GM12878 (cell line): Measurements from ENCODE around the gene ZNF302. TPM values are rescaled to one million over a fixed set of nuclear protein-coding genes. Genes with fewer than 3 reads are reported as not detected.

Experiments used
- CHD4 ChIP-seq: fragments of 200-600 bp; sonication (generic); IDR thresholded peaks from 2 replicates; pipeline ENCODE4 v1.6.1; 2016; ENCODE audit warnings: mild to moderate bottlenecking
- CREM ChIP-seq: IDR thresholded peaks from 2 replicates; pipeline ENCODE4 v1.6.1; 2014; ENCODE audit warnings: antibody characterized with exemption, low read depth
- FOXM1 ChIP-seq: IDR thresholded peaks from 2 replicates; pipeline ENCODE4 v1.6.1; 2012; ENCODE audit warnings: low read depth, mild to moderate bottlenecking, inconsistent platforms, low read length, moderate library complexity
- NR2C1 ChIP-seq: fragments of 450-650 bp; IDR thresholded peaks from 2 replicates; pipeline ENCODE4 v1.6.1; 2017; ENCODE audit warnings: antibody characterized with exemption, mild to moderate bottlenecking, moderate library complexity
- NR2C2 ChIP-seq: IDR thresholded peaks from 2 replicates; pipeline ENCODE4 v1.6.1; 2011; ENCODE audit warnings: borderline replicate concordance, low read depth; ENCODE audit not compliant: control insufficient read depth, insufficient read length
- PAX8 ChIP-seq: fragments of 450-650 bp; IDR thresholded peaks from 2 replicates; pipeline ENCODE4 v1.6.1; 2017; ENCODE audit warnings: mild to moderate bottlenecking, moderate library complexity
- TCF7 ChIP-seq: IDR thresholded peaks from 2 replicates; pipeline ENCODE4 v1.6.1; 2014; ENCODE audit warnings: antibody characterized with exemption, borderline replicate concordance
- ZNF622 ChIP-seq: fragments of 450-650 bp; IDR thresholded peaks from 2 replicates; pipeline ENCODE4 v1.6.1; 2017; ENCODE audit warnings: mild to moderate bottlenecking, inconsistent platforms
- polyA plus RNA-seq, 11 experiments: library from polyadenylated mRNA; depleted of rRNA in 4 of 11; unstranded in 6 of 11; stranded (reverse) in 5 of 11; fragments of >200 nt; fragmentation: Nextera tagmentation in 4 of 11; fragmentation: Illumina TruSeq in 1 of 11; extraction: Ambion mirVana in 4 of 11; extraction: Trizol in 1 of 11; gene quantifications; 1 replicate in 1 of 11; 2 replicates in 10 of 11; pipeline versions ENCODE4 v1.2.1 to v1.2.3, GENCODE V29; 2011 to 2016; ENCODE audit warnings: inconsistent platforms in 2 of 11, missing spikeins in 2 of 11, low read depth in 1 of 11
- total RNA-seq, 4 experiments: library from RNA; depleted of rRNA in 3 of 4; stranded (reverse); fragments of >200 nt in 3 of 4; fragmentation: Illumina TruSeq in 1 of 4; extraction: Trizol in 1 of 4; gene quantifications; 2 replicates each; pipeline versions ENCODE4 v1.2.1 to v1.2.3, GENCODE V29; 2013 to 2021
- TF ChIP-seq, protein P1 (sequence below): fragments of 450-650 bp; IDR thresholded peaks from 2 replicates; pipeline ENCODE4 v1.6.1; 2017; ENCODE audit warnings: mild to moderate bottlenecking, moderate library complexity
- TF ChIP-seq, protein P2 (sequence below): fragments of 450-650 bp; IDR thresholded peaks from 2 replicates; pipeline ENCODE4 v1.6.1; 2017; ENCODE audit warnings: mild to moderate bottlenecking
- TF ChIP-seq, protein P3 (sequence below): IDR thresholded peaks from 2 replicates; pipeline ENCODE4 v1.6.1; 2012; ENCODE audit warnings: mild to moderate bottlenecking, low read depth, low read length
- TF ChIP-seq, protein P4 (sequence below): fragments of 450-650 bp; formaldehyde crosslinking; IDR thresholded peaks from 2 replicates; pipeline ENCODE4 v1.4.0; 2020; ENCODE audit warnings: mild to moderate bottlenecking, moderate library complexity

ZNF302 gene
- total and polyA plus RNA-seq, 10 of the 15 experiments (the other 5 are each of a cell fraction or from before 2014, with no cell fraction given), result 8.4 to 35.4 (median 19.7) TPM

DNA sequence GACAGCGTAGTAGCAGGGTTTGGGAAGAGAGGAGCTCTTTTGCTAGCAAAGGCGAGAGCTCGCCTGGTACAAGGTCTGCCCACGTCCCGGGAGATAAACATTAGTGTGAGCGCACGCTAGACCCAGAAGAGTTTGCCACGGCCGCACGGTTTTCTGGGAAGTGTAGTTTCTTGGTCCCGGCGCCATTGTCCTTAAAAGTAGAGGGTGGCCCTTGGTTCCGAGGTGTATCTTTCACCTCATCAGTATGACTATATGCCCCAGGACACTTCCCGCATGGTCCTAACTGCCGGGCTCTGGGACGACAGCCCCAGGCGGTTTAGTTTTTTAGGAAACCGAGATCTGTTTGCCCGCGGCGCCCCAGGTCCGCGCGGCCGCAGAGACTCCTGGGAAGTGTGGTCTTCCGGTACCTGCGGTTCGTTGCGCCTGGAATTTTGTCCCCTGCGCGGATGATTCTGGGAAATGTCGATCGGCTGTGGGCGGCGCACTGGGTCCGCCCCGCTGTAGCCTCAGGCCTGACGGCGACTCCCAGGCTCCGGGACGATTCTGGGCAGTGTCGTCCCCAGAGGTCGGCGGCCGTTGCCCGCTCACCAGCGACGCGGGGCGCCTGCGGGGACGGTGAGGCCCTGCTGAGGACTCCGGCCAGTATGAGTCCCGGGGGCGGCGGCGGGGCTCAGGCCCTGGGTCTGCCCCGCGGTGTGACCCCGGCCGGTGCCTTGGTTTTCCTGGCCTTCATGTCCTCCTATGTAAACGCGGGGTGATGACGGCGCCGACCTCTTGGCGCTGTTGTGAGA is 56.5 kb downstream of the ZNF302 start, which contains the start of gene ZNF181 (continued):
- TF ChIP-seq, protein P1, sequence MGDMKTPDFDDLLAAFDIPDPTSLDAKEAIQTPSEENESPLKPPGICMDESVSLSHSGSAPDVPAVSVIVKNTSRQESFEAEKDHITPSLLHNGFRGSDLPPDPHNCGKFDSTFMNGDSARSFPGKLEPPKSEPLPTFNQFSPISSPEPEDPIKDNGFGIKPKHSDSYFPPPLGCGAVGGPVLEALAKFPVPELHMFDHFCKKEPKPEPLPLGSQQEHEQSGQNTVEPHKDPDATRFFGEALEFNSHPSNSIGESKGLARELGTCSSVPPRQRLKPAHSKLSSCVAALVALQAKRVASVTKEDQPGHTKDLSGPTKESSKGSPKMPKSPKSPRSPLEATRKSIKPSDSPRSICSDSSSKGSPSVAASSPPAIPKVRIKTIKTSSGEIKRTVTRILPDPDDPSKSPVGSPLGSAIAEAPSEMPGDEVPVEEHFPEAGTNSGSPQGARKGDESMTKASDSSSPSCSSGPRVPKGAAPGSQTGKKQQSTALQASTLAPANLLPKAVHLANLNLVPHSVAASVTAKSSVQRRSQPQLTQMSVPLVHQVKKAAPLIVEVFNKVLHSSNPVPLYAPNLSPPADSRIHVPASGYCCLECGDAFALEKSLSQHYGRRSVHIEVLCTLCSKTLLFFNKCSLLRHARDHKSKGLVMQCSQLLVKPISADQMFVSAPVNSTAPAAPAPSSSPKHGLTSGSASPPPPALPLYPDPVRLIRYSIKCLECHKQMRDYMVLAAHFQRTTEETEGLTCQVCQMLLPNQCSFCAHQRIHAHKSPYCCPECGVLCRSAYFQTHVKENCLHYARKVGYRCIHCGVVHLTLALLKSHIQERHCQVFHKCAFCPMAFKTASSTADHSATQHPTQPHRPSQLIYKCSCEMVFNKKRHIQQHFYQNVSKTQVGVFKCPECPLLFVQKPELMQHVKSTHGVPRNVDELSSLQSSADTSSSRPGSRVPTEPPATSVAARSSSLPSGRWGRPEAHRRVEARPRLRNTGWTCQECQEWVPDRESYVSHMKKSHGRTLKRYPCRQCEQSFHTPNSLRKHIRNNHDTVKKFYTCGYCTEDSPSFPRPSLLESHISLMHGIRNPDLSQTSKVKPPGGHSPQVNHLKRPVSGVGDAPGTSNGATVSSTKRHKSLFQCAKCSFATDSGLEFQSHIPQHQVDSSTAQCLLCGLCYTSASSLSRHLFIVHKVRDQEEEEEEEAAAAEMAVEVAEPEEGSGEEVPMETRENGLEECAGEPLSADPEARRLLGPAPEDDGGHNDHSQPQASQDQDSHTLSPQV, result no peak
- no peak for TF ChIP-seq CHD4
- peak; percentile 86 for TF ChIP-seq NR2C1
- no peak for TF ChIP-seq PAX8
- TF ChIP-seq, protein P2, sequence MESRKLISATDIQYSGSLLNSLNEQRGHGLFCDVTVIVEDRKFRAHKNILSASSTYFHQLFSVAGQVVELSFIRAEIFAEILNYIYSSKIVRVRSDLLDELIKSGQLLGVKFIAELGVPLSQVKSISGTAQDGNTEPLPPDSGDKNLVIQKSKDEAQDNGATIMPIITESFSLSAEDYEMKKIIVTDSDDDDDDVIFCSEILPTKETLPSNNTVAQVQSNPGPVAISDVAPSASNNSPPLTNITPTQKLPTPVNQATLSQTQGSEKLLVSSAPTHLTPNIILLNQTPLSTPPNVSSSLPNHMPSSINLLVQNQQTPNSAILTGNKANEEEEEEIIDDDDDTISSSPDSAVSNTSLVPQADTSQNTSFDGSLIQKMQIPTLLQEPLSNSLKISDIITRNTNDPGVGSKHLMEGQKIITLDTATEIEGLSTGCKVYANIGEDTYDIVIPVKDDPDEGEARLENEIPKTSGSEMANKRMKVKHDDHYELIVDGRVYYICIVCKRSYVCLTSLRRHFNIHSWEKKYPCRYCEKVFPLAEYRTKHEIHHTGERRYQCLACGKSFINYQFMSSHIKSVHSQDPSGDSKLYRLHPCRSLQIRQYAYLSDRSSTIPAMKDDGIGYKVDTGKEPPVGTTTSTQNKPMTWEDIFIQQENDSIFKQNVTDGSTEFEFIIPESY, result no peak
- TF ChIP-seq, protein P3, sequence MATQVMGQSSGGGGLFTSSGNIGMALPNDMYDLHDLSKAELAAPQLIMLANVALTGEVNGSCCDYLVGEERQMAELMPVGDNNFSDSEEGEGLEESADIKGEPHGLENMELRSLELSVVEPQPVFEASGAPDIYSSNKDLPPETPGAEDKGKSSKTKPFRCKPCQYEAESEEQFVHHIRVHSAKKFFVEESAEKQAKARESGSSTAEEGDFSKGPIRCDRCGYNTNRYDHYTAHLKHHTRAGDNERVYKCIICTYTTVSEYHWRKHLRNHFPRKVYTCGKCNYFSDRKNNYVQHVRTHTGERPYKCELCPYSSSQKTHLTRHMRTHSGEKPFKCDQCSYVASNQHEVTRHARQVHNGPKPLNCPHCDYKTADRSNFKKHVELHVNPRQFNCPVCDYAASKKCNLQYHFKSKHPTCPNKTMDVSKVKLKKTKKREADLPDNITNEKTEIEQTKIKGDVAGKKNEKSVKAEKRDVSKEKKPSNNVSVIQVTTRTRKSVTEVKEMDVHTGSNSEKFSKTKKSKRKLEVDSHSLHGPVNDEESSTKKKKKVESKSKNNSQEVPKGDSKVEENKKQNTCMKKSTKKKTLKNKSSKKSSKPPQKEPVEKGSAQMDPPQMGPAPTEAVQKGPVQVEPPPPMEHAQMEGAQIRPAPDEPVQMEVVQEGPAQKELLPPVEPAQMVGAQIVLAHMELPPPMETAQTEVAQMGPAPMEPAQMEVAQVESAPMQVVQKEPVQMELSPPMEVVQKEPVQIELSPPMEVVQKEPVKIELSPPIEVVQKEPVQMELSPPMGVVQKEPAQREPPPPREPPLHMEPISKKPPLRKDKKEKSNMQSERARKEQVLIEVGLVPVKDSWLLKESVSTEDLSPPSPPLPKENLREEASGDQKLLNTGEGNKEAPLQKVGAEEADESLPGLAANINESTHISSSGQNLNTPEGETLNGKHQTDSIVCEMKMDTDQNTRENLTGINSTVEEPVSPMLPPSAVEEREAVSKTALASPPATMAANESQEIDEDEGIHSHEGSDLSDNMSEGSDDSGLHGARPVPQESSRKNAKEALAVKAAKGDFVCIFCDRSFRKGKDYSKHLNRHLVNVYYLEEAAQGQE, result no peak
- peak; percentile 6; the same call in 1 of the 2 replicates for TF ChIP-seq CREM
- no peak for TF ChIP-seq ZNF622
- TF ChIP-seq NR2C2, result no peak
- TF ChIP-seq, protein P4, sequence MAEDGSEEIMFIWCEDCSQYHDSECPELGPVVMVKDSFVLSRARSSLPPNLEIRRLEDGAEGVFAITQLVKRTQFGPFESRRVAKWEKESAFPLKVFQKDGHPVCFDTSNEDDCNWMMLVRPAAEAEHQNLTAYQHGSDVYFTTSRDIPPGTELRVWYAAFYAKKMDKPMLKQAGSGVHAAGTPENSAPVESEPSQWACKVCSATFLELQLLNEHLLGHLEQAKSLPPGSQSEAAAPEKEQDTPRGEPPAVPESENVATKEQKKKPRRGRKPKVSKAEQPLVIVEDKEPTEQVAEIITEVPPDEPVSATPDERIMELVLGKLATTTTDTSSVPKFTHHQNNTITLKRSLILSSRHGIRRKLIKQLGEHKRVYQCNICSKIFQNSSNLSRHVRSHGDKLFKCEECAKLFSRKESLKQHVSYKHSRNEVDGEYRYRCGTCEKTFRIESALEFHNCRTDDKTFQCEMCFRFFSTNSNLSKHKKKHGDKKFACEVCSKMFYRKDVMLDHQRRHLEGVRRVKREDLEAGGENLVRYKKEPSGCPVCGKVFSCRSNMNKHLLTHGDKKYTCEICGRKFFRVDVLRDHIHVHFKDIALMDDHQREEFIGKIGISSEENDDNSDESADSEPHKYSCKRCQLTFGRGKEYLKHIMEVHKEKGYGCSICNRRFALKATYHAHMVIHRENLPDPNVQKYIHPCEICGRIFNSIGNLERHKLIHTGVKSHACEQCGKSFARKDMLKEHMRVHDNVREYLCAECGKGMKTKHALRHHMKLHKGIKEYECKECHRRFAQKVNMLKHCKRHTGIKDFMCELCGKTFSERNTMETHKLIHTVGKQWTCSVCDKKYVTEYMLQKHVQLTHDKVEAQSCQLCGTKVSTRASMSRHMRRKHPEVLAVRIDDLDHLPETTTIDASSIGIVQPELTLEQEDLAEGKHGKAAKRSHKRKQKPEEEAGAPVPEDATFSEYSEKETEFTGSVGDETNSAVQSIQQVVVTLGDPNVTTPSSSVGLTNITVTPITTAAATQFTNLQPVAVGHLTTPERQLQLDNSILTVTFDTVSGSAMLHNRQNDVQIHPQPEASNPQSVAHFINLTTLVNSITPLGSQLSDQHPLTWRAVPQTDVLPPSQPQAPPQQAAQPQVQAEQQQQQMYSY (CRISPR knock-in tag), result no peak
- TF ChIP-seq FOXM1, result no peak
- no peak for TF ChIP-seq TCF7
